Sigmoid colon (tissue), 4 donors: ENCODE results near the gene FBXL17.

Source experiments
- CTCF ChIP-seq, 4 experiments: fragments of 450-650 bp in 3 of 4; fragments of 200-600 bp in 1 of 4; IDR thresholded peaks; one replicate each; pipeline ENCODE4 v1.5.1; 2016 to 2019; ENCODE audit warnings: antibody characterized with exemption in 4 of 4, mild to moderate bottlenecking in 3 of 4, moderate library complexity in 2 of 4
- EP300 ChIP-seq, 4 donors: sonication (generic); formaldehyde crosslinking; IDR thresholded peaks; one replicate each; pipeline ENCODE4 v1.6.1; 2017; ENCODE audit warnings: antibody characterized with exemption in 4 of 4
- POLR2A ChIP-seq, 2 donors: fragments of 450-650 bp; IDR thresholded peaks; one replicate each; pipeline ENCODE4 v1.6.1; 2016; ENCODE audit warnings: antibody characterized with exemption in 2 of 2, mild to moderate bottlenecking in 2 of 2, moderate library complexity in 2 of 2

GRCh38 chr5:107957051-107957450, 424.8 kb downstream of the FBXL17 start:
- TF ChIP-seq POLR2A (IDR thresholded peaks at IDR 0.05): no peak
- no peak for TF ChIP-seq CTCF (IDR thresholded peaks at IDR 0.05)
- TF ChIP-seq EP300 (IDR thresholded peaks at IDR 0.05): no peak
